Stimulated activated CD4-positive, alpha-beta T cell treated with anti-CD3 and anti-CD28 coated beads, TNF-alpha, amount 100 ng/mL, for 24 hours (primary cell): ENCODE results near the gene SSX2IP.
"Not testable (repeated sequence)": the region's sequence is repeated elsewhere in the genome, so short reads cannot be mapped to it uniquely, and the experiment has no call there.

Experiments
- DNase-seq, 3 experiments: peaks; one replicate each; pipeline ENCODE4 v3.0.0-alpha.2; 2020; ENCODE audit warnings: low read depth in 3 of 3

Gene SSX2IP, protein sequence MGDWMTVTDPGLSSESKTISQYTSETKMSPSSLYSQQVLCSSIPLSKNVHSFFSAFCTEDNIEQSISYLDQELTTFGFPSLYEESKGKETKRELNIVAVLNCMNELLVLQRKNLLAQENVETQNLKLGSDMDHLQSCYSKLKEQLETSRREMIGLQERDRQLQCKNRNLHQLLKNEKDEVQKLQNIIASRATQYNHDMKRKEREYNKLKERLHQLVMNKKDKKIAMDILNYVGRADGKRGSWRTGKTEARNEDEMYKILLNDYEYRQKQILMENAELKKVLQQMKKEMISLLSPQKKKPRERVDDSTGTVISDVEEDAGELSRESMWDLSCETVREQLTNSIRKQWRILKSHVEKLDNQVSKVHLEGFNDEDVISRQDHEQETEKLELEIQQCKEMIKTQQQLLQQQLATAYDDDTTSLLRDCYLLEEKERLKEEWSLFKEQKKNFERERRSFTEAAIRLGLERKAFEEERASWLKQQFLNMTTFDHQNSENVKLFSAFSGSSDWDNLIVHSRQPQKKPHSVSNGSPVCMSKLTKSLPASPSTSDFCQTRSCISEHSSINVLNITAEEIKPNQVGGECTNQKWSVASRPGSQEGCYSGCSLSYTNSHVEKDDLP

DNA sequence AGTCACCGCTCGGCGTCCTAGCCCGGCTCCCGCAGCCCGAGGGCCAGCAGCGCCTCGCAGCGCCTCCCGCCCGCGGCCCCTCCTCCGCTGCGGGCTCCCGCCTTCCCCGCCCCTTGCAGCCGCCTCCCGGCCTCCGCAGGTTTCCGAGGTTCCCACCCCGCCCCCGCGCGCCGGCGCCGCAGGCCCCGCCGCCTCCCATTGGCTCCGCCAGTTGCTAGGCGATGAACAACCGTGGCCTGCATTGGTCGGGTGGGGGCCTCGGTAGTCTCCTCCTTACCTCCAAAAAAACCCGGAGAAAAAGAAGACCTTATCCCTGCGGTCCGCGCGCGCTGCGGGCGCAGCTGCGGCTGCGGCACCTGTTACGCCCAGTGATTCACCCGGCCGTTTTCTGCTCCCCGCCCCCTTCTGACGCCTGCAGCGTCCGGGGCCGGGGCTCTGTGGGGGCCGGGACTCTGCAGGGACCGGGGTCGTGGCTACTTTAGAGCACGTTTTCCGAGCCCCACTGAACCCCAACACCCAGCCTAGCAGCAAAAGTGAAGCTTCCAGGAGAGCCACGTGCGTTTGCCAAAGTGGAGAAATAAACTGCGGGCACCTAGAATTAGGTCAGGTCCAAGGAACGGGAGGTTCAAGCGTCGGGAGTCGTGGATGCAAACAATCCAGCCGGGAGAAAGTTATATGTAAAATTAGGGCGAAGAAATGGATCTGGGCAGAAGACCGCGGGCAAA lies at the start of gene SSX2IP:
SSX2IP (minus strand) TSS at position 65 of the 725 bp plus-strand sequence. CDS start 19,242 bp downstream, outside the sequence.
- peak; percentile 100 for DNase-seq

DNA sequence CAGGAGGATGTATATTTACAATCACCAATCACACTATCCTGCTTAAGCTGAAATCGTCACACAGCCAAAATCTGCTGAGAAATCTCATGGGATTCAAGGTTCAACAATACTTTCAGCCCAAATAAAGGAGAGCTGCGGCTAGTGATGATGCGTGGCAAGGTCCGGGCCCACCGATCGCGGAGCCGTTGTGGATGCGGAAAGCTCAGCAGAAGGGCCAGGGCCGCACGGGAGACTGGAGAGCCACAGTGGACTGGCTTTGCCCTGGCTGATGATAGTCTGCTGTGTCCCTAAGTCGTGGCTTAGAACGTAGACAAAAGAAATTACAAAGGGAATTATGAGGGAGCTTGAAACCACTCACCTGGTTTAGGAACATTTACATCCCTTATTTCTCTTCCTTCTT lies 48.0 kb upstream of the SSX2IP start:
- no peak for DNase-seq

DNA sequence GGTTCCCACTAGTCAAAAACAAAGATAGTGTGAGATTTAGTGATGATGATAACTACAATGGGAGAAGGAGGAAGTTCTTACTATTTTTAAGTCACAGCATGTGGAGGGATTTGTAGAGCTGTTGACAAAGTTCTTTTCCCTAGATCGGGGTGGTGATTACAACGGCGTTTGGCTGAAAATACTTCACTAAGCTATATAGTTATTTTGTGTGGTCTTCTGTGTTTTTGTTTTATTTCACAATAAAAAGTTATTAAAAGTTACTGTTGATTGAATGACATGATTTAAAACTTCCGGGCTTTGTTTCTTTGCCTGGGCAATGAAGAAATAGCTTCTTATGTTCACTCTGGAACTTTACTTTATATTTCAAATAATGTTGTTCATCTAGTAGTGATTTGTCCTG lies 47.3 kb upstream of the SSX2IP start:
- no peak for DNase-seq

DNA sequence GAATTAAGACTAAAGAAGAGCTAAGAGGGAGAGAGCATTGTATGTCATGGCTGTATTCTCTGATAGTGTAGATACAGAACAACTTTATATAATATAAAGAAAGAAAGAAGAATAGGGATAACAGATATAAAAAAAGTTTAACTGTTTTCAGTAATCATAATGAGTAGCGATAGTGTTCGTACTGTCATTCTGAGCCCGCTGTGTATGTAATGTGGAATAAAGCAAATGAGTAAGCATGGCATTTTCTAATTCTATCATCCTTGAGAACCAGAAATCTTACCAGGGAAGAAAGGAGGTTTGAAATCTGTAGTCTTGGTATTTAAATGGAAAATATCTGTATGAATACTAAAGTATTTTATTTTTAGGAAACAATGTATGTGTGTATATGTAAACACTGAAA lies 46.7 kb upstream of the SSX2IP start:
- no peak for DNase-seq

DNA sequence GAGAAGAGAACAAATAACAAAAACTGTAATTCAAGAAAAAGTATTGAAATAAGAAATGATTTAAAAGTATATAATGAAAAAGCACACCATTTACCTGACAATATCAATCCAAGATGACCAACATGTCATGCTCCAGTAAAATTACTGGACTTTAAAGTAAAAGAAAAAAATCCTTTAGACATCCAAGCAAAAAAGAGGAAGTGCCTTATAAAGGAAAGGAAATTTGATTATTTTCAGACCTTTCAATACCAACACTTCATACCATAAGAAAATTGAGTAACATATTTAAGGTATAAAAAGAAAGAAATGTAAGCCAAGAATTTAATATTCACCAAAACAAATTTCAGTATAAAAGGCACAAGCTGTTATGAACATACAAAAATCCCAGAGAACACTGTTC lies 46.2 kb upstream of the SSX2IP start:
- DNase-seq: no peak

DNA sequence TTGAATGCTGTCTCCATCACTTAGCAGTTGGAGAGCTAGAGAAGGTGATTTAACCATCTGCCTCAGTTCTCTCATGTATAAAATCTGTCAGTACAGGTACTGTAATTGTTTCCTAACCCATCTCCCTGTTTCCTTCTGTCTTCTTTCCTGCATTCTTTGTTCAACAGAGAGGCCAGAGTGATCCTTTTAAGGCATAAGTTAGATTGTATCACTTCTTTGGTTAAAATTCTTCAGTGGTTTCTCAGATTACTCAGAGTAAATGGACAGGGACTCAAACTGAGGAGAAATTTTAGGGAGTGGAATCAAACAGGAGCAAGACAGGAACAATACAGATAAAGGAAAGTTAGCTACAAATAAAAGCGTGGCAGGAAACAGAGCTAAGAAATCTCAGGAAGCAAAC lies 45.2 kb upstream of the SSX2IP start:
- no peak for DNase-seq

DNA sequence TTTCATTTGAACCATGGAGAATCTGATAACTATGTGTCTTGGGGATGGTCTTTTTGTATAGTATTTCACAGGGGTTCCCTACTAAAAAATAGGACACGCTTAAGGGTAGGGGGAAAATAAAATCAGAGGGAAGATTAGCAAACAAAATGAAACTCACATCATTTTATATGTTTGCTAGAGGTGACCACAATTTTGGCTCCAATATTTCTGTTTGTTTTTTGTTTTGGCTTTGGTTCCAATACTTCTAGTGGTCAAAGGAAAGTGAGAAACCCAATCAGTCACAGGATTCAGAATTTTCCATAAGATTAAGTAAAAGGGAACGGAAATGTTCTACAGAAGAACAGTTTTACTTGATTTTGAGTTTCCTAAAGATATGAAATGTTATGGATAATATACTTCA lies 42.3 kb upstream of the SSX2IP start:
- DNase-seq: no peak

DNA sequence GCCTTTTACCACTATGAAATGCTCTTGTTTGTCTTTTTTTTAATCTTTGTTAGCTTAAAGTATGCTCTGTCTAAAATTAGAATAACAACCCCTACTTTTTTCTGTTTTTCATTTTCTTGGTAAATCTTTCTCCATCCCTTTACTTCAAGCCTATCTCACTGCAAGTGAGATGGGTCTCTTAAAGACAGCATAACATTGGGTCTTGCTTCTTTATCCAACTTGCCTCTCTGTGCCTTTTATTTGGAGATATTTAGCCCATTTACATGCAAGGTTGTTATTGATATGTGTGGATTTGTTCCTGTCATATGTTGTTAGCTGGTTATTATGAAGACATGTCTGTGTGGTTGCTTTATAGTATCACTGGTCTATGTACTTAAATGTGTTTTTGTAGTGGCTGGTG lies 41.3 kb upstream of the SSX2IP start:
- DNase-seq: no peak

DNA sequence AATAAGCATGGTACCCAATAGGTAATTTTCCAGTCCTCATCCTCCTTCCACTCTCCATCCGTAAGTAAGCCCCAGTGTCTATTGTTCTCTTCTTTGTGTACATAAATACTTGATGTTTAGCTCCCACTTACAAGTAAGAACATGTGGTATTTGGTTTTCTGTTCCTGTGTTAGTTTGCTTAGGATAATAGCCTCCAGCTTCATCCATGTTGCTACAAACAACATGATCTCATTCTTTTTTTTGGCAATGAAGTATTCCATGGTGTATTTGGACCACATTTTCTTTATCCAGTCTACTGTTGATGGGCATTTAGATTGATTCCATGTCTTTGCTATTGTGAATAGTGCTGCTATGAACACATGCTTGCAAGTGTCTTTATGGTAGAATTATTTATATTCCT lies 37.5 kb upstream of the SSX2IP start:
- DNase-seq: not testable (repeated sequence)

DNA sequence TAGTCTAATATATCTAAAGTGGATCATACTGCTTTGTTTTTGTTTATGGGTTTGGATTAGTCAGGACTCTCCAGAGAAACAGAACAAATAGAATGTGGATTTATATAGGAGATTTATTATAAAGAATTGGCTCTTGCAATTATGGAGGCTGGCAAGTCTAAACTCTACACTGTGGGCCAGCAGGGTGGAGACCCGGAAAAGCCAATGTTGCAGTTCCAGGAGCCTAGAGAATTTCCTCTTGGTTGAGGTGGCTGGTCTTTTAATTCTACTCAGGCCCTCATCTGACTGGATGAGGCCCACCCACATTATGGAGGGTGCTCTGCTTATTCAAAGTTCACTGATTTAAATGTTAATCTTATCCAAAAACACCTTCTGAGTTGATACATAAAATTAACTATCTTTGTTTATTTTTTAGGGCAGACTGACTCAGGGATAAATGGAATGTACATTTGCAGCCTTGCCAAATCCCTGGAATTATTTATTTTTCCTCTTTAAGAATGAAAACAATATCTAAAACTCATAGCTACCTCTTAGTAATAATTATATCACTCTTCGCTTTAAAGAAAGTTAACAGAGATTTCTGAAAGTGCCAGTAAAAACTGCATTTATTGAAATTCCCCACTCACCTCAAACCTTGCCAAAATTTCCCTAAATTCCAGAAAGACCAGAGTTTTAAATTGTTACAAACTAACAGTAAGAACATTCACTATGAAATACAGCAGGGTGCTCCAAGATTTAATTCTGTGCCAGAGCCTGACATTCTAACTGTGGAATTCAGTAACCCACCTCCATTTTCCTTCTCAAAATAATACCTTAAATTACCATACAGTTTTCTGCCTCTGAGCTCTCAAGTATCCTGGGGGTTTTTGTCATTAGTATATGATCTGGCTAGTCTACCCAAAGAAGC lies 36.6 kb upstream of the SSX2IP start:
- DNase-seq: no peak

DNA sequence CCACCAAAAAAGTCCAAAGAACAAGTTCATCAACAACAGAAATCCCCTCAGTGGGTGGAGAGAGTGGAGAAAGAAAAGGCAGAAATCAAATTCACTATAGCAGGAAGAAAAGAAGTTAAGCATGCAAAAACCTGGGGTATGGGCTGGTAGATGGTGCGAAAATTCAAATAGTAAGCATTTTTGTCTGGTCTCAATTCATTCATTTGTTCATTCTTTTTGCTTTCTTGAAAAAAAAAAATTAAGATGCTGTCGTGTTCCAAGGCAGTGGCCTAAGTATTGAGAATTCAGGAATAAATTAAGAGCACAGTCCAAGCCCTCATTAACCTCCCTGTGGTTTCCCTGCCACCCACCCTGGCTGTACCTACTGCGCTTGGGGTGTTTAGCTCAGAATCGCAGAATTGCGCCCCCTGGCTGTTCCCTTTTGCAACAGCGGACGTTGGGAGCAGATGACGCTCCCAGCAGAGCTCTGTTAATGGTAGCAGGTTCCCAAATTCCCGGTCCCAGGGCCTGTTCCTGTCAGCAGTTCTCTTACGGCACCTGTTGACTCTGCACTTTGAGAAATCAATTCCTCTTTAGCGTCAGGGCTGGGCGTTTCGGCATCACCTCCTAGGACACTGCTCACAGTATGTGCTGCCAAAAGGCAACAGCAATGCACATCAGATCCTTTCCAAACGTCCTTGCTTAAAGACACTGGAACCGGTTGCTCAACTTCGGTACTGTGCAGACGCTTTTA lies 34.0 kb upstream of the SSX2IP start:
- DNase-seq: peak; percentile 8 to 47 (median 9)

DNA sequence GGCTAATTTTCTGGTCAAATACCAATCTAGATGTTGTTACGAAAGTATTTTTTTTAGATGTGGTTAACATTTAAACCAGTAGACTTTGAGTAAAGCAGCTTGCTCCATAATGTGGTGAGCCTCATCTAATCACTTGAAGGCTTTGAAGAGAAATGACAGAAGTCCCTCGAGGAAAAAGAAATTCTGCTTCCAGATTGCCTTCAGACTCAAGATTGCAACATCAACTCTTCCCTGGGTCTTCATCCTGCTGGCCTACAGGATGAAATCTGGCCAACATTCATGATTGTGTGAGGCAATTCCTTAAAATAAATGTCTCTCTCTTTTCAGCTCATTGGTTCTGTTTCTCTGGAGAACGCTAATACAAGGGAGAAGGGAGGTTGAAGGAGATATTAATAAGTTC lies 32.5 kb upstream of the SSX2IP start:
- no peak for DNase-seq

DNA sequence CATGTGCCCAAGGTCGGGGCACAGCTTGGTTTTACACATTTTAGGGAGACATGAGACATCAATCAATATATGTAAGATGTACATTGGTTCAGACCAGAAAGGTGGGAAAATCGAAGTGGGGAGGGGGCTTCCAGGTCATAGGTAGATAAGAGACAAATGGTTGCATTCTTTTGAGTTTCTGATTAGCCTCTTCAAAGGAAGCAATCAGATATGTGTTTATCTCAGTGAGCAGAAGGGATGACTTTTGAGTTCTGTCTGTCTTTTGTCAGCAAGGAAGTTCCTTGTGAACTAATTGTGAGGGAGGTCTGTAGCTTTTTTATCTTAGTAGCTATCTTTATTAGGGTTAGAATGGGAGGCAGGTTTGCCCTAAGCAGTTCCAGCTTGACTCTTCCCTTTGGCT lies 31.6 kb upstream of the SSX2IP start:
- not testable (repeated sequence) for DNase-seq

DNA sequence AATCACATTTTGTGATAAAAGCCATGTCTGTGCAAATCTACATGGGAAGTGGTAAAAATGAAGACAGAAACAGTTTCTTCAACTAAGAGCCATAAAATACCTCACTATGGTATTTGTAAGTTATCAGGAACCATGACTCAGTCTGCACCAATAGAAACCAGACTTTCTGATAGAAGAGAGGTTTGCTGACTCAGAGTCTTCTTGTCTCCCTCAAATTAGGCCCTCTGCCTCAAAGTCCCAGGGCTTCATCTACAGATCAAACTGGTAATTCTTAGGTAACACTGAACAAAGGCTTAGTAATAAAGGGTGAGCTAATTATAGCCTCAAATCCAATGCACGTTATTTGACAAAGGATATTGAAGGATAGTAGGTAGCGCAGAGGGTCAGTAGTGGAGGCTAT lies 30.9 kb upstream of the SSX2IP start:
- no peak for DNase-seq

DNA sequence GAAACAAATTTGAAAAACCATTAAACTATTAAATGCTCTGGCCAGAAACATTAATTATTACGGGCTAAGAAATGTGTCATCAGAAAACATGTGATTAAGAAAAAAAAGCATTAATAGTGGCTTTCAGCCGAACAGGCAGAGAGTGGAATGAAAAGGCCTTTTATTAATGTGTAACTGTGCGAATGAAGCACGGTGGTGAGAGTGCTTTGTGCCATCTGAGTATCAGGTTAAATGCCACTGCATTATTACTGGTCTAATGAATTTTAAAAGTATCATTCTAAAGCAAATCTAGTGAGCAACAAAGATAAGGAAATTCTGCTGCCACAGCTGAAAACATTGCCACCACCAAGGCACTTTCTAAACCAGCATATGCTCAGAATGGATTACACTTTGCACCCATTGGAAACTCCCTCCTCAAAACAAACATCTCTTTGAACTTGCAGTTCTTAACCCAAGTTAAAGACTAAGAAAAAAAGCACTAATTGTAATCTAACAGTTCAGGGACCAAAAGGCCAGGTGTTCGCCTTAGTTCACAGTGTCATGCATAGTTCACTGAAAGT lies 30.0 kb upstream of the SSX2IP start:
- no peak for DNase-seq

DNA sequence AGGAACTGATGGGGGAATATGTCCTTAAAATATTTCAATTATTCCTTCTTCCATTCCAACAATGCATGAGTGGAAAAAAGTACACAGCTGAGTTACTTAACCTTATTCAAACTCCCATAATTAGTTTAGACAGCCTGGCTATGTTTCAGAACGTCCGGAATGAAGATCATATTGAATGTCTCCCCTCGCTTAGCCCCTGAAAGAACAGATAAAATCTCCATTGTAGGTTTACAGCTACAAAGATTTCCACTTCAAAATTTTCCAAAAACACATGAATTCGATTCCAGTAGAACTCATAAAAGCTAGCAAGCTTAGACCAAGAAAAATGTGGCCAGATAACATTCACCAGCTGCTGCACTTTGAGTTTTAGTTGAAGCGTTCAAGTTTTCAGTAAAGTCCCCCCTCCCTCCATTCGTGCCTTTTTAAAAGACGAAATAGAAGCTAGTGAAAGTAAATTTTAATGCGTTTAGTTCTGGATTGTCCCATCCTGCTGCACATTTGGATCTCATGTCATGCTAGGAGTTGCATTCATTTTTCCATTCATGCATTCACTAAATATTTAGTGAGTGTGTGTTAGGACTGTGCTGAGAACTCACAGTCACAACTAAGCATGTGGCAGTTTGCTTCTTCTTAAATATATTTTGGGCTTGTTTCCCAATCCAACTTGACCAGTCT lies 29.4 kb upstream of the SSX2IP start:
- DNase-seq: no peak

DNA sequence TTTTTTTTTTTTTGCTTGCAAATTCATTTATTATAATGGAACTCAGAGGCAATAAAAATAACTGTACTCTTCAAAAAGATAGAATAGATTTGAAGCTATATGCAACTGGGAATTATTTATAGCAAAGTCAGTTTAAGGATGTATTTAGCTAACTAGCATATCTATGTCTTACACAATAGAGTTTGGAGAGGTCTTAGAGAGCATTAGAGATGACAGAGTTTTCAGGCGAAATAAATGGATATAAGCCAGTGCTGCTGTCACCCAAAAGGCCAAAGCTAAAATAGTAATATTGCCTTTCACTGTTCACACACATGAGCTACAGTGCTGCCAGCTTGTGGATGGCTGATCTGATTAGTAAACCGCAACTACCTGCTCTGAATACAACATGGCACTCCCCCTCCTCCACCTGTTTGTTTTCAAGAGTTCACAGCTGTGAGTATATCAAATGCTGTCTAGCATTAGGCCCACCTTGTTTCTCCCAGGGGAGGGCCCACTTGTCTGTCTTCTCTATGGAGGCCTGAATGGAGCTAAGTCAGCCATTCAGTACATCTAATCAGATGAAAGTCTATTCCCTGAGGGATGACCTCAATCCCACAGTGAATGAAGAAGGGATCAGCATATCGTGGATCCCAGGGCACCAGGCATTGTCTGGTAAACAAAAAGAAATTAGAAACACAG lies 25.2 kb upstream of the SSX2IP start:
- DNase-seq: no peak

DNA sequence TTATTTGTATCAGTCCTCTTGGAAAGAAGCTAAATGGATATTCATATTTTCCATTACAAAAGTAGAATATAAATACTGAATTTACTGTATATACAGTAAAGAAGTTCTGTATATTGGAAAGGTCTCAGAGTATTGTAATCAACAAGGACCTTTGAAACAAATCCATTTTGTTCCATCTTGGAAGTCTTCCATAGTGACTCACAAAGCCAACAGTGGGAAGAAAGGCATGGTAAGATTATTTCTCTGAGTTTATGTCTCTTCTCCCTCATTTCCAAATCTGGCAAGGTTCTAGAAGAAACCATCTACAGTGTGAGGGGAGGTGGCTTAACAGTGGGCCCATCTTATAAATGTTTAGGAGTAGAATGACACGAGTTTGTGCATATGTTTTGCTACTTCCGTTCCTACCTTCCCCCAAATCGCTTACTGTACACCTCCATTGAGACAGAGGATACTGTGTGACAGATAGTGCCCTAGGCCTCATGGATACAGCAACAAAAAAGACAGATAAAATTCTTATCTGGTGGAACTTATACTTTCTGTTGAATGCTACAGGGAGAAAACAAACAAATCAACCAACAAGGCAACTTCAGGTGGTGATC lies 22.1 kb upstream of the SSX2IP start:
- no peak for DNase-seq

DNA sequence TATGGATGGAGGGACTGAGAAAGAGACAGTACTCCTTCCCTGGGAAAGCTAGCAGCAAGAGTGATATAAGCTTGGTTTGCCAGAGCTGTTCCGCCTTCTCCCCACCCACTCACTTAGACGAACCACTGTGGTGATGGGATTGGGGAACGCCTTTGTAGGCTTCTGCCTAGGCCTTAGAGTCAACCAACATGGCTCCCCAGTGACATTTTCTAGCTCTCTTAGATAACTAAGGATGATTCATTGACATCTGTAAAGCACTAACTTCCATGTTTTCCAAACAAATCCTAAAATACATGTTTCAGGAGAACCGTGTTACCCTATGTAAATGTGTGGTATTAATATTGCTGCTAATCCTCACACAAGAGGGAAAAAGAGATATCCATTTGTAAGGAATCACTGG lies 21.6 kb upstream of the SSX2IP start:
- no peak for DNase-seq
